Measurements from ENCODE around the gene SGK1.

- TF ChIP-seq EZH2phosphoT487 (IDR thresholded peaks at IDR 0.05; ENCODE audit: borderline replicate concordance, low read length), result no peak
- TF ChIP-seq CTCF (conservative IDR thresholded peaks at IDR 0.05; ENCODE audit: low read depth, low read length), result no peak
Measured at GRCh38 chr6:134314006-134314821, 3.7 kb downstream of the SGK1 start.
